Astrocyte of the cerebellum (primary cell): ENCODE results near the gene PALLD.

Experiments used
- DNase-seq: peaks from one replicate; pipeline ENCODE4 v3.0.0-alpha.2; 2011; ENCODE audit warnings: low read depth
- H3K4me3 ChIP-seq: 2 replicates; pipeline ENCODE4 v1.5.1; 2011; ENCODE audit warnings: mild to moderate bottlenecking, low read depth, low read length, moderate library complexity
- in situ Hi-C: cut with HindIII; loops from 2 replicates; pipeline ENCODE4 v1.10.0; 2017; ENCODE audit warnings: low sequenced_read_pairs
- TF ChIP-seq, protein P1 (sequence below): IDR thresholded peaks from 2 replicates; pipeline ENCODE4 v1.5.1; 2012; ENCODE audit warnings: low read length, low read depth, moderate library complexity, mild to moderate bottlenecking; ENCODE audit errors: missing control alignments

The PALLD gene

DNA sequence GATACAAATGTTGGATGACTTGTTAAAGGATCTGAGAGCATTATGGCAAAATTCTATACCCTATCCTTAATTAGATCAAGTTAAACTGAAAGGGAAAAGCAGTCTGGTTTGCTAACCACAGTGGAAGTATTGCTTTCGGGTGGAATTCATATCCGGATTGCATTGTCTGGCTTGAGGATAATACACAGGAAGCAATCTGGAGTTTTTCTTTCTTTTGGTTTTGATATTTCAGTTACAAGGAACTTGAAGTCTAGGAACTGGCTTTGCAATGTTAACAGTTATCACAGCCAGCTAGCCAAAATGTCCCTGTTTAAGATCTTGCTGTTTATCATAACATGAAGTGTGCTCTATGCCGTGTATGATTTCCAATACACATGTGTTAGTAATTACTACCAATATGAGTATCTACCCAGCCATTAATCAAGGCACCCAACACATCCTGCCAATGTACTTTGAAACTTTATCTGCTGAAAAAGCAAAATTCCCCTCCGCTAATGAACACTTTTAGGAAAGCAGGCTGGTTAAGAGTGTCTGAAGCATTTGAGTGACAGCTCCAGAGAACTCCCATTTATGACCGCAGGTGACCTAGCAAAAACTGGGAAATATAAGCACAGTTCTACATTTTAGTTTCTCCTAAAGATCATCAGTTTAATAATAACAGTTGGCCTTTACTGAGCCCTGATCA, 146.4 kb downstream of the PALLD start:
- DNase-seq: no peak
- no peak overlapping the region for H3K4me3 ChIP-seq
- TF ChIP-seq, protein P1, sequence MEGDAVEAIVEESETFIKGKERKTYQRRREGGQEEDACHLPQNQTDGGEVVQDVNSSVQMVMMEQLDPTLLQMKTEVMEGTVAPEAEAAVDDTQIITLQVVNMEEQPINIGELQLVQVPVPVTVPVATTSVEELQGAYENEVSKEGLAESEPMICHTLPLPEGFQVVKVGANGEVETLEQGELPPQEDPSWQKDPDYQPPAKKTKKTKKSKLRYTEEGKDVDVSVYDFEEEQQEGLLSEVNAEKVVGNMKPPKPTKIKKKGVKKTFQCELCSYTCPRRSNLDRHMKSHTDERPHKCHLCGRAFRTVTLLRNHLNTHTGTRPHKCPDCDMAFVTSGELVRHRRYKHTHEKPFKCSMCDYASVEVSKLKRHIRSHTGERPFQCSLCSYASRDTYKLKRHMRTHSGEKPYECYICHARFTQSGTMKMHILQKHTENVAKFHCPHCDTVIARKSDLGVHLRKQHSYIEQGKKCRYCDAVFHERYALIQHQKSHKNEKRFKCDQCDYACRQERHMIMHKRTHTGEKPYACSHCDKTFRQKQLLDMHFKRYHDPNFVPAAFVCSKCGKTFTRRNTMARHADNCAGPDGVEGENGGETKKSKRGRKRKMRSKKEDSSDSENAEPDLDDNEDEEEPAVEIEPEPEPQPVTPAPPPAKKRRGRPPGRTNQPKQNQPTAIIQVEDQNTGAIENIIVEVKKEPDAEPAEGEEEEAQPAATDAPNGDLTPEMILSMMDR: no peak
- in situ Hi-C loops: no loop called here

DNA sequence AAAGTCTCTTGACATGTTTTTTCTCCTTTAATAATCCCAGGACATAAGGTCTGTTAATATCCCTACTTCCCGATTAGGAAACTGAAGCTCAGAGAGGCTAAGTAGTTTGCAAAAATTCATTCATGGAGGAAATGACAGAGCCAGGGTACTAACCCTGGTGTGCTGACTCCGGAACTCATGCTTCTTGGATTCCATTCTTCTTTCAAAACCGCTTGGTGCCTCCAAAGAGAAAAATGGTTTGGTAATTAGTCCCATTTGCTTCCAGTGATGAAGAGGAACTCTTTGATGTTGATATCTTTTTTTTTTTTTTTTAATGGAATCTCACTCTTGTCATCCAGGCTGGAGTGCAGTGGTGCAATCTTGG, 146.9 kb downstream of the PALLD start:
- H3K4me3 ChIP-seq: no peak overlapping the region
- in situ Hi-C loops: no loop called here
- DNase-seq: no peak
- TF ChIP-seq, protein P1: no peak

DNA sequence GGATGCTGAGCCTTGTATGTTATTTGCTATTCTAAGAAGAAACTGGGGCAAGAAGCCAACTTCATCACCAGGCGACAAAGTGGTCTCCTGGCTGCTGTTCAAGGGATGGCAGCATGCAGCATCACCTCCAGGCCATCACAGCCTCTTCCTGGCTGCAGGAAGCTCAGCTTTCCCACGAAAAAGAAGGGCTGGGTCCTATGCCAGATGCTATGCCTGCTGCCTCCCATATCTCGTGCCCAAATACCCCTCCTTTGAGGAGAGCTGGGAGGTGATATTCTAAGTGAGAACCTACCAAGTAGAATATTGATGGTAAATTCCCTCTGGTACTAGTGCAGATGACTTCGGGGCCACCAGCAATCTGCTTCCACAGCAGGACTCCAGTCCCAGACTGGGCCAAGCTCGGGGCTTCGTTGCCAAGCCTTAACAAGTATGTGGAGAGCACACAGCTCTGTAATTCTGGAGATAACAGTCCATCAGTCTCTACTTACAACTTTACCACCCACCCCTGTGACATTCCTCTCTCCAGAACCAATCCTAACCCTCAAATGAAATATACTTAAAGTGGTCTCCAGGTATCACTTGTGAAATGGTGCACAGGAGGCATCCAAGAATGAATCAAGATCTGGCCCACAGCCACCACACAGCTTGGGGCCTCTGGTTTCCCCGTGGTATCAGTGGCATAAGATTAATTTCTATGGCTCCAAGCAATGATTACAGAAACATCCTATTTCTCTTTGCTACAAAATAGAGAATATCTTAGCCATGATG, 149.3 kb downstream of the PALLD start:
- no peak overlapping the region for H3K4me3 ChIP-seq
- no peak for DNase-seq
- TF ChIP-seq, protein P1: no peak
- in situ Hi-C loops: no loop called here

DNA sequence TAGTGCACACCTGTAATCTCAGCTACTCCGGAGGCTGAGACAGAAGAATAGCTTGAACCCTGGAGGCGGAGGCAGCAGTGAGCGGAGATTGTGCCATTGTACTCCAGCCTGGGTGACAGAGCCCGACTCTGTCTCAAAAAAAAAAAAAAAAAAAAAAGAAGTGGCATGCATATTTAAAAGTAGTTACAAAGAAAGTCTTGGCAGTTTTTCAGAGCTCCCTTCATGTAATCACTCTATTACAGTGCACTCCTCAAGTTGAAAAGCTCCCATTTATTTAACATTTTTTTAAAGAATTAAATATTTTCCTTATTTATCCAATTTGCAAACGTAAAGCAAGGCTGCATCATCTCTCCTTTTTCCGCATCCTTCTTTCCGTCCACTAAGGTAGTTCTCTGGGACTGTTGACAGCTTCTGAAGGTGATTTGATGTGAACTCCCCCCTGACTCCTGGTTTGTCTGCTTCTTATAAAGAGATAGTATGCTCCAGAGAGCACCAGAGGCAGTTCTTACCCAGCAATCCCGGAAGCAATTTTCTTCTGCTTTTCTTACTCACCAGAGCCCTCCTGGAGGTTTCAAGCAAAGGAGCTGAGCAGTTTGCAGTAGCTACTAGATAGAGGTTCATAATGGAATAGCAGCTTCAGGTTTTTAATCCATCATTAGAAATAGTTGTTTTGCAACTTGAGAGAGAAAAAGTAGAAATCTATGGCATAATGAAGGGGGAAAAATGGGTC, 151.0 kb downstream of the PALLD start:
- in situ Hi-C loops: no loop called here
- no peak overlapping the region for H3K4me3 ChIP-seq
- DNase-seq: no peak
- TF ChIP-seq, protein P1: no peak

DNA sequence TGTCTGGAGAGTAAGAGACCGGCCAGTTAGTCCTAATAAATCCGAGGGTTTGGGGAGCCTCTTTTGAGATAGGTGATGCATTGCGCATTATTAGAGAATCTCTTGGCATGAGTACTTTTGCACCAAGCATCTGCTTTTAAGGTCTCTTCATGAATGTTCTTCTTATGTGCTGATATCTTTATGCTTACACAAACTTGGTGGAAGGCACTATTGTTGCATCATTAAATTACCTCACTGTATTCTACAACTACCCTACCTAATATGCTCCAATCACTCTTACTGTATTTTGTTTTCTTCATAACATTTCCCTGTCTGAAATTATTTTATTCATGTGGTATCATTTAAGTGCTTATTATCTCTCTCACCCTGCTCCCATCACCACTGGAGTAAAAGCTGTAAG, 151.6 kb downstream of the PALLD start:
- DNase-seq: no peak
- TF ChIP-seq, protein P1: no peak
- in situ Hi-C loops: no loop called here
- H3K4me3 ChIP-seq: no peak overlapping the region

DNA sequence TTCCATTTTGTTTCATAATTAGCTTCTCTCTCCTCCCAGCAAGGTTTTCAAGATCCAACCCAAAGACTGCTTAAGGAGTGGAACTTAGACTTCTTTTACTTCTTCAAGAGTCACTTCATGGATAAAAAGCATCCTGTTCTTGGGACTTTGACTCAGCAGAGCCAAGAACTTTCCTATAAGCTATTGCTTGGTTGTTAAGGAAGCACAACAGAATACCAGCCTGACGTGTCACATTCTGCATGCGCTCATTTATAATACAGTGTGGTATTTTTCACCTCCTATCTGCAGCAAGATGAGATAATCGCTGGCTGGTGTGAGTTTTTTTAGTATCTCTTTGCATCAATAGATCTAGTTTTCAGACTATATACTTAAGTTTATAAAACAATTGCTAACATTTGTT, 152.1 kb downstream of the PALLD start:
- DNase-seq: no peak
- in situ Hi-C loops: no loop called here
- TF ChIP-seq, protein P1: no peak
- H3K4me3 ChIP-seq: no peak overlapping the region
